Measurements from ENCODE around the gene MRTFA.

- TF ChIP-seq MAX (IDR thresholded peaks at IDR 0.05; ENCODE audit: low read depth) (no peak), CTCF (IDR thresholded peaks at IDR 0.05) (no peak), REST (IDR thresholded peaks at IDR 0.05; ENCODE audit: low read depth, low read length) (no peak), EZH2phosphoT487 (IDR thresholded peaks at IDR 0.05; ENCODE audit: borderline replicate concordance, low read depth) (no peak), SIN3A (IDR thresholded peaks at IDR 0.05; ENCODE audit: borderline replicate concordance, low read depth, low read length) (no peak), GATA2 (CRISPR knock-in tag; IDR thresholded peaks at IDR 0.05) (no peak), FOXM1 (IDR thresholded peaks at IDR 0.05; ENCODE audit: low read depth) (no peak), RFX5 (IDR thresholded peaks at IDR 0.05; ENCODE audit: low read length) (no peak), ZBTB33 (IDR thresholded peaks at IDR 0.05; ENCODE audit: borderline replicate concordance, low read depth) (no peak), POLR2AphosphoS5 (IDR thresholded peaks at IDR 0.05; ENCODE audit: low read depth, low read length) (no peak), TAF1 (IDR thresholded peaks at IDR 0.05; ENCODE audit: borderline replicate concordance, low read depth, low read length) (no peak), FOSL2 (IDR thresholded peaks at IDR 0.05; ENCODE audit: borderline replicate concordance, low read depth) (no peak), USF2 (IDR thresholded peaks at IDR 0.05; ENCODE audit: borderline replicate concordance, low read depth, low read length) (no peak), TEAD4 (IDR thresholded peaks at IDR 0.05; ENCODE audit: borderline replicate concordance, insufficient read depth) (no peak)
Measured at GRCh38 chr22:40521046-40521445, 115.5 kb downstream of the MRTFA start.

Data from SK-N-SH (cell line).